Central memory CD8-positive, alpha-beta T cell (primary cell): ENCODE measurements around the gene CHD3.
"Not testable (repeated sequence)": the region's sequence is repeated elsewhere in the genome, so short reads cannot be mapped to it uniquely, and the experiment has no call there.

Experiments used
- ATAC-seq: fragments of 150-1000 bp; cut with Tn5 transposase; replicated peaks from 2 replicates; pipeline ENCODE4 v1.10.0; 2022; ENCODE audit warnings: mild to moderate bottlenecking, moderate FRiP score, moderate number of reproducible peaks; ENCODE audit not compliant: poor library complexity, severe bottlenecking; ENCODE audit errors: extremely low read depth
- DNase-seq, 2 donors: peaks; one replicate each; pipeline ENCODE4 v3.0.0; 2021; ENCODE audit warnings: low spot score in 2 of 2
- H3K27ac Mint-ChIP-seq: one replicate; pipeline ENCODE4 v1.8.0; 2022; ENCODE audit warnings: low read depth, mild to moderate bottlenecking, moderate library complexity, mixed read lengths
- H3K27me3 Mint-ChIP-seq: one replicate; pipeline ENCODE4 v1.8.0; 2022; ENCODE audit warnings: mixed read lengths
- H3K36me3 Mint-ChIP-seq: one replicate; pipeline ENCODE4 v1.8.0; 2022; ENCODE audit warnings: mild to moderate bottlenecking, moderate library complexity, mixed read lengths; ENCODE audit not compliant: insufficient read depth
- H3K4me1 Mint-ChIP-seq: one replicate; pipeline ENCODE4 v1.8.0; 2022; ENCODE audit warnings: mixed read lengths
- H3K4me3 Mint-ChIP-seq: one replicate; pipeline ENCODE4 v1.8.0; 2022; ENCODE audit warnings: mild to moderate bottlenecking, moderate library complexity, mixed read lengths
- H3K9me3 Mint-ChIP-seq: one replicate; pipeline ENCODE4 v1.8.0; 2022; ENCODE audit warnings: mixed read lengths

CHD3 gene

GRCh38 chr17:7862692-7863437 is 25.7 kb upstream of the CHD3 start:
- peaks cover 6% of the 10 kb centered on the region for H3K36me3 Mint-ChIP-seq
- no peaks in the 10 kb centered on the region for H3K27me3 Mint-ChIP-seq
- no peak overlapping the region for H3K27ac Mint-ChIP-seq
- H3K4me1 Mint-ChIP-seq, result peaks cover 22% of the 10 kb centered on the region
- no peaks in the 10 kb centered on the region for H3K9me3 Mint-ChIP-seq
- no peak for ATAC-seq
- no peak overlapping the region for H3K4me3 Mint-ChIP-seq
- DNase-seq, result no peak

- peaks cover 29% of the 10 kb centered on the region for H3K4me1 Mint-ChIP-seq
- not testable (repeated sequence) for ATAC-seq, H3K4me3 Mint-ChIP-seq, H3K9me3 Mint-ChIP-seq, DNase-seq, H3K27me3 Mint-ChIP-seq, H3K36me3 Mint-ChIP-seq, H3K27ac Mint-ChIP-seq
Observed at GRCh38 chr17:7864384-7864783, 24.2 kb upstream of the CHD3 start.

DNA sequence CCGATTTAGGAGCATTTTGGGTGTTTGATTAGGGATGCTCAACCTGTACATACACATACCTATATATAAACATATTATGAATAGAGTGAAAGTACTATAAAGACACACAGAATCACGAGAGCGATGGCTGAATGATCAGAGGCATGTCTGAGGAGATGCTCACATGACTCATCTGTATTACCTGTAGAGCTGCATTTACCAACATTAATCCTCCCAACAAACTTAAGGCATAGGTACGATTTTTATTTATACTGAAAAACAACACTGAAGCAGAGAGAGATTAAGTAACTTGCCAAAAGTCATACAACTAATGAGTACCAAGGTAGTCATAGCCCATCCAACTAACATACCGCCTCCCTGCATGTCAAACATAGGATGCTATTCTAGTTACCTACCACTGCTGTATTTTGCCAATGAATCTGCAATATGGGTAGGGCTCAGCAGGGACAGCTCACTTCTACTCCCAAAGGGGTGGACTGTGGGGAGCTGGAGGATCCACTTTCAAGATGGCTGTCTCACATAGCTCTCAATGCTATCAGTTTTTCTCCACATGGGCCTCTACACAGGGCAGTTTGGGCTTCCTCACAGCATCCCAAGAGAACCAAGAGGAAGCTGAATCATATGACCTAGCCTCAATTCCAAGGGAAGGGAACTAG is 23.5 kb upstream of the CHD3 start:
- H3K4me3 Mint-ChIP-seq, result no peak overlapping the region
- ATAC-seq (no peak), DNase-seq (no peak)
- no peaks in the 10 kb centered on the region for H3K27me3 Mint-ChIP-seq
- peaks cover 29% of the 10 kb centered on the region for H3K4me1 Mint-ChIP-seq
- peaks cover 8% of the 10 kb centered on the region for H3K36me3 Mint-ChIP-seq
- no peaks in the 10 kb centered on the region for H3K9me3 Mint-ChIP-seq
- no peak overlapping the region for H3K27ac Mint-ChIP-seq

DNA sequence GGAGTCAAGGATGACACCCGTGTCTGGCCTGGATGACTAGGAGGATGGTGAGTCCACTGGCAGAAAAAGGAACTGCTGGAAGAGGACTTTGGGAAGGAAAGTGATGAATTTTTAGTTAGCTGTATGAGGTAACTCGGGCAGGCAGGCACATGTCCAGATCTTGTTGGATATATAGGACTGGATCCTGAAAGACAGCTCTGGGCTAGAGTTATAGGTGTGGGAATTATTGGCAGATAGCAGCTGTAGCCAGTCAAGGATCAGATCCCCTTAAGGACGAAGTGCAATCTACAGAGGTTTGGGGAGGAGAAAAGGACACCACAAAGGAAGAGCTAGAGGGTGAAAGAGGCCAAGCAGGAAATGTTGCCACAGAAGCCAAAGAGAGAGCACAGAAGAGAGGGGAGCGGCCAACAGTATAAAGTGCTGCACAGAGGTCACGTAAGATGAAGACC is 20.7 kb upstream of the CHD3 start:
- ATAC-seq (peak; percentile 79), DNase-seq (no peak)
- Mint-ChIP-seq H3K27me3 (no peaks in the 10 kb centered on the region), H3K4me3 (peak overlapping the region; percentile 70), H3K27ac (peak overlapping the region; percentile 69), H3K9me3 (no peaks in the 10 kb centered on the region), H3K4me1 (peaks cover 25% of the 10 kb centered on the region), H3K36me3 (peaks cover 8% of the 10 kb centered on the region)

DNA sequence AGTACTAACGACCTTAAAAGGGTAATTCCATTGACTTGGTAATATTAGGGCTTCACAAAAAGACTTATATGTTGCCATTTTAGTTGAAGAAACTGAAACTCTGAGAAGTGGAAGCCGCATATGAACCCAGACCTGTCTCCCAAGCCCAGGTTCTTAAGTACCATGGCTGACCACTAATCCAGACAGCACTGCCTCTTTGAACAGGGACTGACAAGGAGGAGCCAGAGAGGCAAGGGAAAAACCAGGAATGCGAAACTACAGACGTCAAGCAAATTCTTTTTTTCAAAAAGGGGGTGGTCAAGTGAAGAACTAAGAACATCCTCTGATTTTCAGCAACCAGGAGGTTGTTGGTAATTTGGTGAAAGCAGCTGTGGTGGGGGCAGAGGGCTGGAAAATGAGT is 15.5 kb upstream of the CHD3 start:
- Mint-ChIP-seq H3K27me3 (no peaks in the 10 kb centered on the region), H3K27ac (no peak overlapping the region), H3K4me1 (peaks cover 23% of the 10 kb centered on the region), H3K9me3 (no peaks in the 10 kb centered on the region), H3K36me3 (peaks cover 2% of the 10 kb centered on the region), H3K4me3 (no peak overlapping the region)
- ATAC-seq (no peak), DNase-seq (no peak)

DNA sequence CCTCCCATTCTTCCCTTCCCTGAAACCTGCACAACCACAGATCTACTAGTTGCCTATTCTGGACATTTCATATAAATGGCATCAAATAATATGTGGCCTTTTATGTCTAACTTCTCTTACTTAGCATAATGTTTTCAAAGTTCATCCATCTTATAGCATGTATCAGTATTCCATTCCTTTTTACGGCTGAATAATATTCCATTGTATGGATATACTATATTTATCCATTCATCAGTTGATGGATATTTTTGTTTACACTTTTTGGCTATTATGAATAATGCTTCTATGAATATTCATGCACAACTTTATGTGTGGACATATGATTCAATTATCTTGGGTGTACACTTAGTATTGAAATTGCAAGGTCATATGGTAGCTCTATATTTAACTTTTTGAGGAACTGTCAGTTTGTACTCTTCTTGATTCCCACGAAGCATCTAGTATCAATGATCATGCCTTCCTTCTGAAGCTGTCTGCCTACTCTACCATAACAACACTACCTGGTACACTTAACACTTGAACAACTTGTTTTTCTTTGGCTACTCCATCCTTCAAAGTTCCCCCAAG is 12.7 kb upstream of the CHD3 start:
- Mint-ChIP-seq H3K27ac (no peak overlapping the region), H3K4me3 (no peak overlapping the region), H3K27me3 (no peaks in the 10 kb centered on the region), H3K9me3 (no peaks in the 10 kb centered on the region), H3K4me1 (peaks cover 13% of the 10 kb centered on the region), H3K36me3 (no peaks in the 10 kb centered on the region)
- DNase-seq (no peak), ATAC-seq (no peak)

- H3K27me3 Mint-ChIP-seq, result no peaks in the 10 kb centered on the region
- H3K9me3 Mint-ChIP-seq, result no peaks in the 10 kb centered on the region
- H3K36me3 Mint-ChIP-seq, result no peaks in the 10 kb centered on the region
- no peak overlapping the region for H3K27ac Mint-ChIP-seq
- DNase-seq (no peak), ATAC-seq (no peak)
- no peak overlapping the region for H3K4me3 Mint-ChIP-seq
- peaks cover 13% of the 10 kb centered on the region for H3K4me1 Mint-ChIP-seq
Observed at GRCh38 chr17:7878234-7878633, 10.4 kb upstream of the CHD3 start.

DNA sequence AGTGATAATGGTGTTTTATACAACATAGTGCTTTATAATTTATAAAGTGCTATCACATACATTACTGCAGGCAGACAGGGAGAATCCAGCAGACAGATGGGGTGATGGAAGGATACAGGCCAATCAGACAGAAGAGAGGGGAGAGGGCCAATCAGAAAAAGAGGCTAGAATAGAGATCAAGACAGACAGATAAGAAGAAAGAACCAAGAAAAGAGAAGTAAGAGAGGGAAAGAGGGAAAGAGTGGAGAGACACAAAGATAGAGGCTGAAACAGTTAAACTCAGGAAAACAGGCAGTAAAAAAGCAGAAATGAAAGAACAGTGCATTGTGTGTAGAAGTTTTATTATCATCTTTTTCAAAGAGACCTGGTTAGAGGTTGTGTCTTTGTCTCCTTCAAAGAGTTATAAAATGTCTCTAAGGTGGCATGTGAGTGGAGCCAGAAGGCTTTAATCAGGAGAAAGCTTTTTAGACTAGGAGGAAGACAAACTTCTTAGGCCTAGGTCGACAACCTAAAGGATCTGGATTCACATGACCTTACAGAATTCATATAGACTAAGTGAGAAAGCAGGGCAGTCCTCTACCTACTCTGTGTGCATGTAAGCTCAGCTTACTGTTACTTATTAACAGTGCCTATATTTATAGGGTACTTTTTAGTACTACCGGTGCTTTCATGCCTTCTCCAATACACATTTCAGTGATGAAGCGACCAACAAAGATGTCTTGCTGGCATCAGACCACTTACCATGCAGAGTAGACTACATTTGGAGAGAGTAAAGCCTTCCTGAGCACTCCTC is 8.3 kb upstream of the CHD3 start:
- no peak for ATAC-seq
- H3K27ac Mint-ChIP-seq, result no peak overlapping the region
- no peaks in the 10 kb centered on the region for H3K9me3 Mint-ChIP-seq
- peaks cover 3% of the 10 kb centered on the region for H3K36me3 Mint-ChIP-seq
- no peaks in the 10 kb centered on the region for H3K27me3 Mint-ChIP-seq
- H3K4me1 Mint-ChIP-seq, result peaks cover 6% of the 10 kb centered on the region
- DNase-seq, result no peak
- H3K4me3 Mint-ChIP-seq, result no peak overlapping the region

DNA sequence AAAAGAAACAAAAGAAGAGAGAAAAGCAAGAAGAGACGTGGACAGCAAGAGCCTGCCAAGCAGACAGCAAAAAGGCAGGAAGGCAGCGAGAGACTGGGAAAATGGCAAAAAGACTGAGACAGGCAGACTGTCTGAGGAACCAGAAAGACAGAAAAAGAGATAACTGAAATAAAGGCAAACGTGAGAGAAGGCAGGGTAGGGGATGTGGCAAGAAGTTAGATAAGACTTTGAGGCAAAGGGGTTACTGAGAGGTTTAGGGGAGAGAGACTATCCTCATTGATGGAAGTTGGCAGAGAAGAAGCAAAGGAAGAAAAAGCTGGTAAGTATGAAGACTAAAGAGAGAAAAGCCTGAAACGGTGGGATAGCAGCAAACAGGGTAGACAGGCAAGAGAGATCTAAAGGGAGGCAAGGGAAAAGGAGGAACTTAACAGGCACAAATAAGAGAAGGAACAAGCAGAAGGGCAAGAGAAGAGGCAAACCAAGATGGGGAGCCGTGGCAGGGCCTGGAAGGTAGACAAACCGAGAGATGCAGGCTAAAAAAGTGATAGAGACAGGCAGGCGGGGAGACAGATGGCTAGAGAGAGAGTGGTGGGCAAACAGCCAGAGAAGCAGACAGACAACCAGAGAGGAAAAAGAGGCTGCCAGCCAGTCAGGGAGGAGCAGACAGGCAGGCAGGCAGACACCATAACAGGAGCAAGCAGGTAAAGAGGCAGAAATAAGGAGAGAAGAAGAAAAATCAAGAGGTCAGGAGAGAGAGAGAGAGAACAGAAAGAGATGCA is 7.1 kb upstream of the CHD3 start:
- Mint-ChIP-seq H3K27me3 (no peaks in the 10 kb centered on the region), H3K27ac (no peak overlapping the region), H3K9me3 (no peaks in the 10 kb centered on the region), H3K36me3 (peaks cover 9% of the 10 kb centered on the region), H3K4me3 (no peak overlapping the region), H3K4me1 (peaks cover 2% of the 10 kb centered on the region)
- DNase-seq (no peak), ATAC-seq (no peak)

GRCh38 chr17:7882068-7882467 is 6.5 kb upstream of the CHD3 start:
- no peak overlapping the region for H3K4me3 Mint-ChIP-seq
- H3K4me1 Mint-ChIP-seq, result no peaks in the 10 kb centered on the region
- no peak overlapping the region for H3K27ac Mint-ChIP-seq
- DNase-seq (no peak), ATAC-seq (no peak)
- H3K27me3 Mint-ChIP-seq, result no peaks in the 10 kb centered on the region
- no peaks in the 10 kb centered on the region for H3K9me3 Mint-ChIP-seq
- H3K36me3 Mint-ChIP-seq, result peaks cover 12% of the 10 kb centered on the region

DNA sequence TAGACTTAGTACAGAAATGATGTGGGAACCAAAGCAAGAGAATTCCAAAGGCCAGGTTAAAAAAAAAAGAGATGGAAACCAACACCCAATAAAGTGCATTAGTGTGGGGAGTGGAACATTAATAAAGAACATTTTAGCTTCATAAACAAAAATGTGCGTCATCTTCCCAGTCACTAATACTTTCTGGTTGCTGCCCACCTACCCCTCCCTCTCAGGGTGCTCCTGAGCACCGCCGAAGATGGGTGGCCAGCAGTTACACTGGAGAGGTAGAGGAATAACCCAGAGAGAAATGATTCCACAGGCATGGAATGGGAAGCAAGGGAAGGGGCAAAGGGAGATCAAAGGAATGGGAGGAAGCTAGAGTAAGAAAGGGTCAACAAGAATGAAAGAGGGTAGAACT is 6.0 kb upstream of the CHD3 start:
- peaks cover 12% of the 10 kb centered on the region for H3K36me3 Mint-ChIP-seq
- no peaks in the 10 kb centered on the region for H3K9me3 Mint-ChIP-seq
- DNase-seq (no peak), ATAC-seq (no peak)
- H3K4me1 Mint-ChIP-seq, result no peaks in the 10 kb centered on the region
- no peak overlapping the region for H3K4me3 Mint-ChIP-seq
- H3K27me3 Mint-ChIP-seq, result no peaks in the 10 kb centered on the region
- H3K27ac Mint-ChIP-seq, result no peak overlapping the region

DNA sequence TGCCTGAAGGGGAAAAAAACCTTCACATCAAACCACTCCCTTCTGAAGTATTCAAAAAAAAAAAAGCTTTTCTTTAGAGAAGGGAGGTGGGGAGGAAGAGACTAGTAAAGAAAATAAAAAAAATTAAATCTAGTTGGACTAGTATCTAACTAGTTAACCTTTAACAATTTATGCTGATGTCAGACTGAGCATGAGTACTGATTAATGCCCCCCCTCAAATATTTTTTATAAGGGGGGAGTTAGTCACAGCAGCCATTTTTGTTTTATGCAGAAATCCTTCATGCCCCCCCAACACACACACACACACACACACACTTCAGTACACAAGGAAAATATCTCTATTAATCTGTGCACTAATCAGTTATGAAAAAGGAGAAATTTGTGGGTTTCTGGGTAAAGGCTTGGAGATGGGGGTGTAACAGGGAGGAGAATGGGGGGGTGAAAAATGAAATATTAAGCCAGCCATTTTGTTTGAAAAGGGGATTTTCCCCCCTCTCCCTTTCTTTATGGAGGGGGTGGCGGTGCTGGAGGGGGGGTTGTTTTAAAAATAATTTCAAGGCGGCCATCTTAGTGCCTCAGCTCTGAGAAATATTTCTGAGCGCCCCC is 4.7 kb upstream of the CHD3 start:
- H3K4me3 Mint-ChIP-seq, result no peak overlapping the region
- no peak for DNase-seq
- no peak overlapping the region for H3K27ac Mint-ChIP-seq
- no peaks in the 10 kb centered on the region for H3K4me1 Mint-ChIP-seq
- no peaks in the 10 kb centered on the region for H3K9me3 Mint-ChIP-seq
- H3K27me3 Mint-ChIP-seq, result no peaks in the 10 kb centered on the region
- peaks cover 12% of the 10 kb centered on the region for H3K36me3 Mint-ChIP-seq
- no peak for ATAC-seq
